GM19395 (cell line): ENCODE results near the gene SMAD2.

ENCODE experiments used
- ATAC-seq: cut with Tn5 transposase; IDR thresholded peaks from one replicate; pipeline ENCODE4 v1.9.1; 2021; ENCODE audit warnings: mild to moderate bottlenecking, moderate library complexity; ENCODE audit not compliant: unreplicated experiment

Gene SMAD2

GRCh38 chr18:47932603-47933002 is 2.1 kb upstream of the SMAD2 start:
- ATAC-seq, result no peak

DNA sequence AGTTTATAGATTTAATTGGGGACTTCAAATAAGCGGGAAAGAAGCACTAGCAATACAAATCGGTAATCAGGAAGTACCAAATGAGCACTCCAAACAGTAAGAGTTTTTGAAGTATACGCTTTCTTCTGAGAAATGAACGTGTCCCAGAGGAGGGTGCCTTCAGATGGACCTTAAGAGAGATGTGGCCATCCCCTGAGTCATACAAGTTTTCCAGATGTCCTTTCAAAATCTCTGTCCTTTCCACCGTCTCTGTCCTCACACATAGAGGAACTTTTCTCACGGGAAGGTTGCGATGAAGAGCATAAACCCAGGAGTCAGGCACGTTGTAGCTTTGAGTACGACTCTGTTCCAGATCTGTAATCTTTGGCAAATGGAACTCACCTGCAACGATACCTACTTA is 1.7 kb upstream of the SMAD2 start:
- no peak for ATAC-seq

GRCh38 chr18:47931718-47932103 is 1.3 kb upstream of the SMAD2 start:
- ATAC-seq, result no peak

DNA sequence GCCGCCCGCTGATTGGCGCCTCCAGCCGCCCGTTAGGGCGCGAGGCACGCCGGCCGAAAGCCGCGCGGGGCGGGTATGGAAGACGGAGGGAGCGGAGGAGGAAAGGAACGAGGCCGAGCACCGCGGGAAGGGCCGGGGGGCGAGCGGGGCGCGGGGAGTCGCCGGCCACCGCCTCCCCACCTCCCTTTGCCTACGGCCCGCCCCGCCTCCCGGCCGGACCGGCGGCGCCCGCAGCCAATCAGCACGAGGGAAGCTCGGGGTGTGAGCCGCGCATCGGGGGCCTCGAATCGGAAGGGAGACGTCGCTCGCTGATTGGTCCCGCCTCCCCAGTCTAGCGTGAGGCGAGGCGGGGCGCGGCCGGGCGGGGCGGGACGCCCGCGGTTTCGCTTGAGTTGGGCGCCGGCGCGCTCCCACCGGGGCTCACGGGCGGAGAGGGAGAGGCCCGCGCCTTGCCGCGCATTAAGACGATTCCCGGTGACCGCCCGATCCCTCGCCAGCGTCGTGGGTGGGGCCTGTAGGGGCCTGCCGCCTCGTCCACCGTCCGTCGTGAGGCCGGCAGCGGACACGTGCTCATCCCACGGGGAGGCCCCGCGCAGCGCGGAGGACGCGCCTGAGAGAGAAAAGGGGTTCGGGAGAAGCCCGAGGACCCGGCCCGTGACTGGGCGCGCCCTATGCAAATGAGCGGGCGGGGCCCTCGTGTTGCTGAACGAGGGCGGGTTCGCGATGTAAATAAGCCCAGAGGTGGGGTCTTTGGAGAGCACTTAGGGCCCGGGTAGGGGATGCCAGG is 665 bp upstream of the SMAD2 start:
- ATAC-seq, result peak; percentile 83

- ATAC-seq, result peak; percentile 4
These were observed 719 bp downstream of the SMAD2 start for GRCh38 chr18:47929681-47930198.

DNA sequence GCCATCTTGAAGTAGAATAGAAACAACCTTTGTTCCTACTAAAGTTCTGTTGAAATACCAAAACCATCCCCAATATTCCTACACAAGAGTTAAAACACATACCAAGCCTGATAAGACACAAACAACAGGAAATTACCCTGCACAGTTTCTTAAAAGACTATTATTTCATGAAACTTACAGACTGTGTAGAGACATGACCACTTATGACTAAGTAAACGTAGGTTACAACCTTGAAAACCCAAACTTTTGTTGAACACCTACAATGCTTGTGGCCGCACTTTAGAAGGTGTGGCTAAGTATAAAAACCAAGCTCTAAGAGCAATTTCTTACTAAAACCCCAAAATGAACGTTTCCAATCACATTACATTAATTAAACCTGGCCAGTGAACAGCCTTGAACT is 2.0 kb downstream of the SMAD2 start:
- no peak for ATAC-seq

DNA sequence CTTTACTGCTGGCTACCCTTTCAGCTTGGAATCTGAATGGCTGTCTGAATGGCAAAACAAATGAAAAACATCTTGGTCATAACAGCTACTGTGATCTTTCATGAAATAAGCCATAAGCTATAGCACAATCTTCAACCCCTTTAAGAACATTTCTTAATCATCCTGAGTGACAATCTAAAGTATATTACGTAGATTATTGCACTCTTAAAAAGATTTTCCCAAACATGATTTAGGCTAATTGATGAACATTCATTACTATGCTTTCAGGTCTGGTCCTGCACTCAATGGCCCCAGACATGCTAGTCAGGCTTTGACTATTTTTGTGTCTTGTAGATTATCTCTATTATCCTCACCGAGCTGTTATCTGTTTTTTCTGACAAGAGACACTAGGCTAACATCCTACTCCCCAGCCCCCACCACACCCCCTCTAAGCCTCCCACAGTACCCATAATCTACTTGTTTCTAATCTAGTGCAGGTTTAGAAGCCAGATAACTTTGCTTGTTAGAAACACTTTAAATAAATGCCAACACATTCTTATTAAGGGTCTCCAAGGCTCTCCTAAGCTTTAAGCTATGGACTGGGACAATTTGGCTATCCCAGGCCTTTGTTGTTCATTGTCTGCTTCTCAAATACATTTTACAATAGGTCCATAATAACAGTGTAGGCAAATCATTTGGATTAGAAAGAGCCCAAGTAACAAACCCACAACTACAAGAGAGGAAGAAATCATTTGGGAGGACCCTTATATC is 4.2 kb downstream of the SMAD2 start:
- no peak for ATAC-seq

GRCh38 chr18:47919916-47920315 is 10.5 kb downstream of the SMAD2 start:
- ATAC-seq, result no peak

DNA sequence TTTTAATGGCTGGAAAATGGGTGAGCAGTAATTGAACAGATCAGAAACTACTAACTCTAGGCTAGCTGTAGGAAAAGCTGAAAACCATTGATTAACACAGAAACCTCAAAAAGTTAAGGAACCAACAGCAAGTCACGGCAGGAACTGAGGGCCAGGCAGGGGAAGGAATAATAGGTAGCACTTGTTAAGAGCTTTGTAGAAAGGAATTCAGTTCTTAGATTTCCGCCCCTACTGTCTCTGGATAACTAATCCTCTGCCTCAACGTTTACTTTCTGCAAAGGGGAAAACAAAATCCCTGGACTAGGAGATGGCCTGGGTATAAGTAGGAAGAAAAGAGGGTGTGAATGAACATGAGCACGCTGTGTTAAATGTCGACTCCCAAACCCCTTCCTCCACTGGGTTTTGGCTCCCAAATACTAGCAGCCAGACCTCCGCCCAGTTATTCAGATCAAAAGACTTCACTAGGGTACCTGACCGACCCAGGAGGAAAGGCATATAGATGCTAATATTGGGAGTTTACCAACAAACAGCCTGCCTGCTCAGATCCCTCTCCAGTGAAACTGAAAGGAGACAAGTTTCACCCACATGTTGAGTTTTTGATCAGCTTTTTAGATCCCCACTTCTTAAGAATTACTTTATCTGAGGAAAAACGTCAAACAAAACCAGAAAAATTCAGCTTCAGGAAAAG is 12.4 kb downstream of the SMAD2 start:
- peak; percentile 82 for ATAC-seq

DNA sequence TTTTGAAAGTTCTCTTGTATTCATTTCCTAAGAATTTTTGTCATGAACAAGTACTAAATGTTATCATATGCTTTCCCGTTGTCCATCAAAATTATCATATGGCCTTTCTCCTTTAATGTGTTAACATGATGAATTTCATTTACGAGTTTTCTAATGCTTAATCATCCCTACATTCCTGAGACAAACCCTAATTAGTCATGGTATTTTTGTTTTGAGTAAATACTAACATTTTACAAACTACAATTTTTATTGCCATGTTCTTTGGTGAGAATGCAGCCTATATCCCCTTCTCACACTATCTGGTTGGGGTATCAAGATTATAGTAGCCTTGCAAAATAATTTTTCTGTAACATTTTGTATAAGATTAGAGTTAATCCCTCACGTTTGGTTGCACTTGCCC is 14.5 kb downstream of the SMAD2 start:
- ATAC-seq, result no peak

GRCh38 chr18:47915229-47915628 is 15.2 kb downstream of the SMAD2 start:
- ATAC-seq, result no peak

DNA sequence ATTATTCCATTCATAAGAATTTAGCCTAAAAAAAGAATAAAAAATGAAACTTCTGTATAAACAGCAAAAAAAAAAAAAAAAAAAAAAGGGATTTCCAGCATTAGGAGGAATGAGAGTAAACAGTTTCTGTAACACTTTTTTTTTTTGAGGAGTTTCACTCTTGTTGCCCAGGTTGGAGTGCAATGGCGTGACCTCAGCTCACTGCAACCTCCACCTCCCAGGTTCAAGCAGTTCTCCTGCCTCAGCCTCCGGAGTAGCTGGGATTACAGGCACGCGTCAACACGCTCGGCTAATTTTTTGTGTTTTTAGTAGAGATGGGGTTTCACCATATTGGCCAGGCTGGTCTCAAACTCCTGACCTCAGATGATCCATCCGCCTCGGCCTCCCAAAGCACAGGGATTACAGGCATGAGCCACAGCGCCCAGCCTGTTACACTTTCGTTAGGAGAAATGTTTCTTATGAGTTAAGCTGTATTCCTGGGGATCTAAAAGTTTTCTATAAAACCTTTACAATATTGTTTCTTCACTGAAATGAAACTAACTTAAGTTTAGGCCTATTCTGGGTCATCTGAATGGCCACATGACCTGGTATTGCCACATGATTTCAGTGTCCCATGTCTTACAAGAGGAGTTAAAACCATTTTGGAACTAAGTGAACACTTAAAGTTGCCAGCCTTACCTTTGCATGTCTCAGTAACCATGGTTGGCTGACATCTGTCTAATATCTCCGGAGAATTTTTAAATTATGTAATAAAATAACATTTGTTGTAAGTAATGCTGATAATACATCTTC is 17.5 kb downstream of the SMAD2 start:
- ATAC-seq, result no peak

DNA sequence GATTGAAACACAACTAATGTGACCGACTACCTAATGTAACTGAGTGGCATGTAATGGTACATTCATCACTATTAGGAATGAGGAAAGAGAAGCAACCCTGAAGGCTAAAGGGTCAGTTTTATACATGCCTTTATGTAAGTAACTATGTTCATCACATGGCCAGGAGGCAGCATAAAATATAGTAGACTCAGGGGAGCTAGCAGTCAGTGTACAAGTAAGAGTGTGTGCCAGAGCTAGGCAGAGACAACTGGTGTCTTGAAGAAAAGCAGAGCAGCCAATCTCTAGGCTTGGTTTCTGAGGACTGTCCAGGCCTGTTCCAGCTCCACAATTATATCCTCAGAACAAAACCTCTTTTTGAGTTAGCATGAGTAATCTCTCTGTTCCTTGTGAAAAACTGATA is 18.1 kb downstream of the SMAD2 start:
- peak; percentile 54 for ATAC-seq

GRCh38 chr18:47911877-47912276 is 18.6 kb downstream of the SMAD2 start:
- ATAC-seq, result no peak

DNA sequence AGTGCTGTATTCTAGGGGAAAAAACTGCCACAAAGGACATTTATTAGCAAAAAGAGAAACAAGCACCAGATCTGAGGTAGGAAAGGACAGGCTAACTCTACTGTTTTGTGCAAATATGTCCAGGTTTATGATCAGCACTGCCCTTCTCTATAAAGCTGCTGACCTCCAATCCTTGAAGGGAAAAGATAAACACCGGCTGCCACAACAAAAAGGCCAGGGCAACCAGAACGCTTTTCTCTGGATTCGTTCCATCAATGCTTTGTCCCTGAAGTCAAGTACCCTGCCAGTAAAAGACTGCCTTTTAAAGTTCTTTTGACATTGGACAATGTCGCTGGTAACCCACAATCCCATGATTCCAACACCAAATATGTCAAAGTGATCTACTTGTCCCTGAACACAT is 21.0 kb downstream of the SMAD2 start:
- ATAC-seq, result no peak

GRCh38 chr18:47908592-47908991 is 21.9 kb downstream of the SMAD2 start:
- no peak for ATAC-seq

DNA sequence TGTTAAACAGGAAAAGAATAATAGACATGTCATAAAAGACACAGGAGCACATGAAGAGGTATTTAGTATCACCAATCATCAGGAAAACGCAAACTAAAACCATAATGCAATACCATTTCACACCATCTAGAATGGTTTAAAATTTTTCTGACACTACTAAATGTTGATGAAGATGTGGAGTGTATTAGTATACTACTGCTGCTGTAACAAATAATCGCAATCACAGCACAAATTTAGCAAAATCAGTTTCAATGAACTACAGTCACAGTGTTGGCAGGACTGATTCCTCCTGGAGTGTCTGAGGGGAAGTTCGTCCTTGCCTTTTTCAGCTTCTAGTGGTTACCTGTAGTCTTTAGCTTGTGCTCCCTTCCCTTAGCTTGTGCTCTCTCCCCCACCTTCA is 24.1 kb downstream of the SMAD2 start:
- ATAC-seq, result no peak

DNA sequence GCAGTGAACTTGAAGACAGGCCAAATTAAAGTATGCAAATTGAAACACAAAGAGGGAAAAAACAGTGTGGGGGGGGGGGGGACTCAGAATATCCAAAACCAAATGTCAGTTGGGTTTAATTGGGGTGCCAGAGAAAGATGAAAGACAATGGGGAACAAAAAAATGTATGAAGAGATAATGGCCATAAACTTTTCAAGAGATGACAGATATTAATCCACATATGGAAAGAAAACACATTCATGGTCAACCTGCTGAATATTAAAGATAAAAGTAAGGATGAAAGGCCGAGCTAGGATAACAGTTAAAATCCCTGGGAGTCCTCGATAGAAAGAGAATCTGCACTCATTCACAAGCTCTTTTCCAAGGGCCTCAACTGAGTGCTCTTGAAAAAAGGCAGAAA is 26.6 kb downstream of the SMAD2 start:
- no peak for ATAC-seq

GRCh38 chr18:47901624-47902362 is 28.7 kb downstream of the SMAD2 start:
- ATAC-seq, result peak; percentile 95
